ENCODE data around the gene CASP14.
"Not testable (repeated sequence)": the region's sequence is repeated elsewhere in the genome, so short reads cannot be mapped to it uniquely, and the experiment has no call there.

CASP14 gene

GRCh38 chr19:15048885-15049541 lies at the start of gene CASP14:
Gene CASP14 (plus strand): TSS chr19:15049480. CDS start chr19:15052252, 2,772 bp downstream.
- DNase-seq: no peak

GRCh38 chr19:15008308-15008707 lies 41.0 kb upstream of the CASP14 start:
- no peak for DNase-seq

- DNase-seq: peak in 1 of 3 donors; percentile 4
Observed at GRCh38 chr19:15010501-15011300, 38.6 kb upstream of the CASP14 start.

- peak in 1 of 3 donors; percentile 5 for DNase-seq
Observed at GRCh38 chr19:15014579-15014978, 34.7 kb upstream of the CASP14 start.

GRCh38 chr19:15015946-15016542 lies 33.2 kb upstream of the CASP14 start:
- DNase-seq: peak in 2 of 3 donors; percentile 29 to 60

- not testable (repeated sequence) for DNase-seq
Observed at GRCh38 chr19:15018836-15019235, 30.4 kb upstream of the CASP14 start.

GRCh38 chr19:15021286-15022007 lies 27.8 kb upstream of the CASP14 start:
- DNase-seq: no peak

- DNase-seq: no peak
Observed at GRCh38 chr19:15022752-15023151, 26.5 kb upstream of the CASP14 start.

- DNase-seq: peak in 2 of 3 donors; percentile 8 to 17
Observed at GRCh38 chr19:15025217-15025616, 24.1 kb upstream of the CASP14 start.

- no peak for DNase-seq
Observed at GRCh38 chr19:15028490-15028889, 20.8 kb upstream of the CASP14 start.

- no peak for DNase-seq
Observed at GRCh38 chr19:15031675-15032074, 17.6 kb upstream of the CASP14 start.

- DNase-seq: no peak
Observed at GRCh38 chr19:15035795-15036311, 13.4 kb upstream of the CASP14 start.

GRCh38 chr19:15037586-15037985 lies 11.7 kb upstream of the CASP14 start:
- no peak for DNase-seq

GRCh38 chr19:15038294-15038693 lies 11.0 kb upstream of the CASP14 start:
- DNase-seq: no peak

- no peak for DNase-seq
Observed at GRCh38 chr19:15042003-15042402, 7.3 kb upstream of the CASP14 start.

- DNase-seq: peak; percentile 53 to 64 (median 62)
Observed at GRCh38 chr19:15042826-15043225, 6.5 kb upstream of the CASP14 start.

GRCh38 chr19:15045506-15045905 lies 3.8 kb upstream of the CASP14 start:
- no peak for DNase-seq

GRCh38 chr19:15047680-15048079 lies 1.6 kb upstream of the CASP14 start:
- no peak for DNase-seq

- DNase-seq: no peak
Observed at GRCh38 chr19:15048128-15048527, 1.2 kb upstream of the CASP14 start.

- no peak for DNase-seq
Observed at GRCh38 chr19:15050639-15051038, 1.4 kb downstream of the CASP14 start.

- no peak for DNase-seq
Observed at GRCh38 chr19:15062036-15062435, 12.8 kb downstream of the CASP14 start.

GRCh38 chr19:15070386-15070785 lies 21.1 kb downstream of the CASP14 start:
- not testable (repeated sequence) for DNase-seq
